Measurements from ENCODE around the gene SETD7.
"Not testable (repeated sequence)": the region's sequence is repeated elsewhere in the genome, so short reads cannot be mapped to it uniquely, and the experiment has no call there.

SETD7 gene

DNA sequence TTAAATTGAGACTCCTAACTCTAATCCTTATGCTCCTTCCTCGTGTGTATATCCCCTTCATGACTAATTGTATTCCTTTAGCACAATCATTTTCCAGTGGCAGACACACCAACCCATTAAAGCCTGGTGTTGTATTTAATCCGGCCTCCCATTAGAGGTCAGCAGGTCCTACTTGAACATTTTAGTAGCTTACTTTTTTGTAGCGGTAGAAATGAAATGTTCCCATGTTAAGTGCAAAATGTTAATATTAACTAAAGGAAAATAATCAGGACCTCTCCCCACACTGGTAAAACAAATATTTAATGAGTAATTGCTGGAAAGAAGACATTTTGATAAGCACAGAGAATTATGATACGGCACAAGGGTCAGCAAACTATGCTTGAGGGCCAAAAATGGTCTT, 98.7 kb downstream of the SETD7 start:
- peaks cover 33% of the 10 kb centered on the region for H3K4me1 ChIP-seq (ENCODE audit: insufficient read depth, low read length)
- H3K27me3 ChIP-seq (ENCODE audit: control insufficient read depth in 1 of 2, insufficient read depth in 2 of 2, low read length in 2 of 2): no peaks in the 10 kb centered on the region
- no peaks in the 10 kb centered on the region for H3K36me3 ChIP-seq (ENCODE audit: insufficient read depth, low read length)
- no peak overlapping the region for H3K4me3 ChIP-seq (ENCODE audit: low read depth in 1 of 2, low read length in 2 of 2)
- no peak overlapping the region for H3K27ac ChIP-seq (ENCODE audit: low read depth, low read length)
- H3K9me3 ChIP-seq (ENCODE audit: low read length): no peaks in the 10 kb centered on the region
- no peak overlapping the region for H3K9ac ChIP-seq (ENCODE audit: low read length)

DNA sequence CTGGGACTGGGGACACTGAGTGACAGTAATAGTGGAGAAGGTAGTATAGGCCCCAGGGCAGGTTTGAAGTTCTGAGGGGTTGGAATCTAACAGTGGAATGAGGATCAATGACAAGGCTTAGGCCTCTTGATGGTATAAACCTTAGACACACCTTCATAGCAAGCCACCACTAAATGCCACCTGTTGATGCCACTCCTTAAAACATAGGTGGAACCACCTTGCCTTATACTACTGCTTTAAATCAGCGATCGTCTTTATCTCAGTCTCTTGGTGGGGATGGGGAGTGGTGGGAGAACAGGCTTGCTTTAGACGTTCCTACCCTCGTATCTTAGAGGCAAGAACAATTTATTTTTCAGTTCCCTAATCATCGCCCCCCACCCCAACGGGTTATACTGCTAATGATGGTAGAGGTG, 100.9 kb downstream of the SETD7 start:
- peaks cover 41% of the 10 kb centered on the region for H3K4me1 ChIP-seq (ENCODE audit: insufficient read depth, low read length)

DNA sequence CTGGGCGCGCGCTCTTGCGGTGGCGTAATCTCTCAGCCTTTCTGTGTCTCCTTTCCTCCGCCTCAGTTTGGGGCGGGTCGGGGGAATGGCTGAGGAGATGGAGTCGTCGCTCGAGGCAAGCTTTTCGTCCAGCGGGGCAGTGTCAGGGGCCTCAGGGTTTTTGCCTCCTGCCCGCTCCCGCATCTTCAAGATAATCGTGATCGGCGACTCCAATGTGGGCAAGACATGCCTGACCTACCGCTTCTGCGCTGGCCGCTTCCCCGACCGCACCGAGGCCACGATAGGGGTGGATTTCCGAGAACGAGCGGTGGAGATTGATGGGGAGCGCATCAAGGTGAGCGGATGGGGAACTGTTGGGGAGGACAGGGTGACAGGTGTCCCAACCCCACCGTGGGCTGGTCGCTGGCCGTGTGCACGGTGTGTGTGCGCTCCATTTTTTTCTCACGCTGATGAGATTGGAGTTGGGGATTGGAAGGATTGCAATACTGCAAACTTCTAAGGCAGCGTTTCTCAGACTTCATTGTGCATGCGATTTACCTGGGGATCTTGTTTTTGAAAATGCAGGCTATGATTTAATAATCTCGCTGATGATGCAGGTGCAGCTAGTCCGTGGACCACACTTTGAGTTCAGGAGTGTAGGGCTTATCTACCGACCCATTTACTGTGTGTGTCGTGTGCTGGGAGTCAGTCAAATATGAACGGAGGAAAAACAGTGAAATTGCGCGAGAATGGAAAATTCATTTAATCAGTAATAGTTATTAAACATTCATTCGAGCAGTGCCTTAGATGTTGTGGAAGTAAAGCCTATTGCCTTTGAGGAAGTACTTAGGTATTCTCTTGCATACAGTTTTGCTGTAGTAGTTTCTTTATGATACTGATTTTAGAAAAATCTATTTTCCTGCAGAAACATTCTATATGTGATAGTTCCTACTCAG, 101.6 kb downstream of the SETD7 start, which contains the start of gene RAB33B:
Gene RAB33B, plus strand, starts transcription at position 11 of the 935 bp plus-strand sequence. Its CDS starts 75 bp downstream, at position 86.
- no peaks in the 10 kb centered on the region for H3K36me3 ChIP-seq (ENCODE audit: insufficient read depth, low read length)
- no peaks in the 10 kb centered on the region for H3K9me3 ChIP-seq (ENCODE audit: low read length)
- H3K27ac ChIP-seq (ENCODE audit: low read depth, low read length): peak within 1 kb of the TSS; percentile 94
- H3K9ac ChIP-seq (ENCODE audit: low read length): peak within 1 kb of the TSS; percentile 98
- no peaks in the 10 kb centered on the region for H3K27me3 ChIP-seq (ENCODE audit: control insufficient read depth in 1 of 2, insufficient read depth in 2 of 2, low read length in 2 of 2)
- H3K4me3 ChIP-seq (ENCODE audit: low read depth in 1 of 2, low read length in 2 of 2): peak within 1 kb of the TSS; percentile 70 to 99
- peaks cover 41% of the 10 kb centered on the region for H3K4me1 ChIP-seq (ENCODE audit: insufficient read depth, low read length)

More for the DNA sequence above, 100.9 kb downstream of the SETD7 start:
- no peaks in the 10 kb centered on the region for H3K36me3 ChIP-seq (ENCODE audit: insufficient read depth, low read length)
- no peaks in the 10 kb centered on the region for H3K9me3 ChIP-seq (ENCODE audit: low read length)
- H3K4me3 ChIP-seq (ENCODE audit: low read depth in 1 of 2, low read length in 2 of 2): peak overlapping the region; percentile 24 to 99
- peak overlapping the region; percentile 25 for H3K27ac ChIP-seq (ENCODE audit: low read depth, low read length)
- H3K9ac ChIP-seq (ENCODE audit: low read length): peak overlapping the region; percentile 98
- H3K27me3 ChIP-seq (ENCODE audit: control insufficient read depth in 1 of 2, insufficient read depth in 2 of 2, low read length in 2 of 2): no peaks in the 10 kb centered on the region

DNA sequence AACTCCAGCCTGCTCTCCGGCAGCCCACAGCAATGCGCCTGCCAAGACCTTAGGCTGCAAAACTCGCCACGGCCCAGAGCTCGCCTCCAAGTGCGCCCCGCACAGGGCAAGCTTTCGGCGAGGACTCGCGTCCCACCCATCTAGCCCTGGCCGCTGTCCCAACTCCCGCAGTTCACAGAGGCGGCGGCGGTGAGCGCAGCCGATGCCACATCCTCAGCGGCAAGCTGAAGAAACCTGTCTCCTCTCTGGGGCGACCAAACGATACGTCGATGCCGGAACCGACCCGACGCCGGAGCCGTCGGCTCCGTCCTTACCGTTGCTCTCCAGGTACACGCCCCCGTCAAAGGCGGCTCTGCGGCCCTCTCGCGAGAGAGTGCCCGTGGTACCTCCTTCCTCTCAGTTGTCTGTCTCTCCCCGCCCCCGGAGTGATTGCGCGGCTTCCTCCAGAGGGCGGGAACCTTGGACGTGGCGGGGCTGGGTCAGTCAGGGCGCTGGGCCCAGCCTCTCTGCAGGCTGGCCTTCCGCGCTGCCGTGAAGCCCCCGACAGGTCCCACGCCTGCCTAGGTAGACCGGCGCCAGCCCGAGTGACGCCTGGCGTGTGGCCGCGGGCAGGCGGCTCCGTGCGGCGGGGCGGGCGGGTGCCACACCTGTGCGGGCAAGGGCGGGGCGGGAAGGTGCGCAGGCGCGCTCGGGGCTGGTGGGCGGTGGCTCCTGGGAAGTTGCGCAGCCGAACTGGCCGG, 102.5 kb downstream of the SETD7 start:
- peaks cover 41% of the 10 kb centered on the region for H3K4me1 ChIP-seq (ENCODE audit: insufficient read depth, low read length)
- no peaks in the 10 kb centered on the region for H3K36me3 ChIP-seq (ENCODE audit: insufficient read depth, low read length)
- H3K9ac ChIP-seq (ENCODE audit: low read length): peak overlapping the region; percentile 98
- peak overlapping the region; percentile 94 for H3K27ac ChIP-seq (ENCODE audit: low read depth, low read length)
- no peaks in the 10 kb centered on the region for H3K9me3 ChIP-seq (ENCODE audit: low read length)
- H3K4me3 ChIP-seq (ENCODE audit: low read depth in 1 of 2, low read length in 2 of 2): peak overlapping the region; percentile 70 to 99
- H3K27me3 ChIP-seq (ENCODE audit: control insufficient read depth in 1 of 2, insufficient read depth in 2 of 2, low read length in 2 of 2): no peaks in the 10 kb centered on the region

DNA sequence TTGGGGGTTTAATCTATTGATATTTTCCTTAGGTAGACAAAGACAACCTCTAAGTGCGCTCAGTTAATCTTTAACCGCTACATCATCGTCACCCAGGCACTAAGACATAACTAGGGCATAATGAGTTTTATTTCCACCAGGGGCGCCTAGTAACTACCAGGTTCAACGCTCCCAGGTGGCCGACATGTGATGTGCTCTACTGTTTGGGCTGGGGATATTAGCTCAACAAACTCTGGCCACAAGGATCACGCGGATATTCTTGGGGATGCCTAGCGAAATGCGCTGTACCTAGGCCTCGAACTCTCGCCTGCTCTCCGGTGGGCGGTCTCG, 103.0 kb downstream of the SETD7 start:
- H3K9ac ChIP-seq (ENCODE audit: low read length): peak overlapping the region; percentile 95
- no peaks in the 10 kb centered on the region for H3K27me3 ChIP-seq (ENCODE audit: control insufficient read depth in 1 of 2, insufficient read depth in 2 of 2, low read length in 2 of 2)
- H3K9me3 ChIP-seq (ENCODE audit: low read length): no peaks in the 10 kb centered on the region
- peaks cover 41% of the 10 kb centered on the region for H3K4me1 ChIP-seq (ENCODE audit: insufficient read depth, low read length)
- H3K4me3 ChIP-seq (ENCODE audit: low read depth in 1 of 2, low read length in 2 of 2): peak overlapping the region; percentile 70 to 99
- H3K36me3 ChIP-seq (ENCODE audit: insufficient read depth, low read length): no peaks in the 10 kb centered on the region
- peak overlapping the region; percentile 94 for H3K27ac ChIP-seq (ENCODE audit: low read depth, low read length)

DNA sequence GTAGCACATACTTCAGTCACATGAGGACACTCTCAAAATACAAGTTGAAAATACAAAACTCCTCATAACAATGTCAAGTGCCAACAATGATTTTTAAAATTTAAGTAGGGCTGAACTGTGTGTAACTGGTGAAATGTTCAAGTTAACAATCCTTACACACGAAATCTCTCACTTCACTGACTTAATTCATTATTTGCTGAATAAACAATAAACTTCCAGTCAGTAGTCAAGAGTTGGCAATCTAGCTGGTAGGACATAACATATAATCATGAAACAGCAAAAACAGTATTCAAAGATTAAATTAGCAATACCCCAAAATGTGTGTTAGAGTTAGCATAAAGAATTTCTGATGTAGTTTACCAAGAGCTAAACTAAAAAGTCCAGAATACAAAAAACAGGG, 104.0 kb downstream of the SETD7 start:
- Histone ChIP-seq H3K27me3 (ENCODE audit: control insufficient read depth in 1 of 2, insufficient read depth in 2 of 2, low read length in 2 of 2) (no peaks in the 10 kb centered on the region), H3K27ac (ENCODE audit: low read depth, low read length) (no peak overlapping the region), H3K9ac (ENCODE audit: low read length) (no peak overlapping the region), H3K4me1 (ENCODE audit: insufficient read depth, low read length) (peaks cover 35% of the 10 kb centered on the region), H3K4me3 (ENCODE audit: low read depth in 1 of 2, low read length in 2 of 2) (no peak overlapping the region), H3K36me3 (ENCODE audit: insufficient read depth, low read length) (no peaks in the 10 kb centered on the region), H3K9me3 (ENCODE audit: low read length) (no peaks in the 10 kb centered on the region)

DNA sequence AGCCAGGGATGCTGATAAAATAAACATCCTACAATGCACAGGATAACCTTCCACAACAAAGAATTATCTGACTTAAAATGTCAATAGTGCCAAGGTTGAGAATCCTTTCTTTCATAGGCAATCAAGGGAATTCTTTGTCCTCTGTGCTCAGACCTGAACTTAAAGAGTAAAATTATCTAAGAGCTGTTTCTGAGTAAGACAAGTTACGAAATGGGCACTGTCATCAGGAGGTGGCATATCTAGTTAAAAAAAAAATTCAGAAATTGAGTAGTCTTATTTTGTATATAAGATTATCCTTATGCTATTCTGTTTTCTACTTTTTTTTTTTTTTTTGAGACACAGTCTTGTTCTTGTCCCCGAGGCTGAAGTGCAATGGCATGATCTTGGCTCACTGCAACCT, 105.4 kb downstream of the SETD7 start:
- H3K27me3 ChIP-seq (ENCODE audit: control insufficient read depth in 1 of 2, insufficient read depth in 2 of 2, low read length in 2 of 2): no peaks in the 10 kb centered on the region
- no peaks in the 10 kb centered on the region for H3K9me3 ChIP-seq (ENCODE audit: low read length)
- no peak overlapping the region for H3K4me3 ChIP-seq (ENCODE audit: low read depth in 1 of 2, low read length in 2 of 2)
- no peak overlapping the region for H3K27ac ChIP-seq (ENCODE audit: low read depth, low read length)
- H3K9ac ChIP-seq (ENCODE audit: low read length): no peak overlapping the region
- peaks cover 24% of the 10 kb centered on the region for H3K4me1 ChIP-seq (ENCODE audit: insufficient read depth, low read length)
- no peaks in the 10 kb centered on the region for H3K36me3 ChIP-seq (ENCODE audit: insufficient read depth, low read length)

DNA sequence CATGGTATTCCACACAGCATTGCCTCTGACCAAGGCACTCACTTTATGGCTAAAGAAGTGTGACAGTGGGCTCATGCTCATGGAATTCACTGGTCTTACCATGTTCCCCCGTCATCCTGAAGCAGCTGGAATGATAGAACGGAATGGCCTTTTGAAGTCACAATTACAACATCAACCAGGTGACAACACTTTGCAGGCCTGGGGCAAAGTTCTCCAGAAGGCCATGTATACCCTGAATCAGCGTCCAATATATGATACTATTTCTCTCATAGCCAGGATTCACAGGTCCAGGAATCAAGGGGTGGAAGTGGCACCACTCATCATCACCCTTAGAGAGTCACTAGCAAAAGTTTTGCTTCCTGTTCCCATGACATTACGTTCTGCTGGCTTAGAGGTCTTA, 108.9 kb downstream of the SETD7 start:
- not testable (repeated sequence) for H3K9me3 ChIP-seq (ENCODE audit: low read length); H3K27me3 ChIP-seq (ENCODE audit: control insufficient read depth in 1 of 2, insufficient read depth in 2 of 2, low read length in 2 of 2); H3K9ac ChIP-seq (ENCODE audit: low read length); H3K36me3 ChIP-seq (ENCODE audit: insufficient read depth, low read length); H3K27ac ChIP-seq (ENCODE audit: low read depth, low read length); H3K4me1 ChIP-seq (ENCODE audit: insufficient read depth, low read length); H3K4me3 ChIP-seq (ENCODE audit: low read depth in 1 of 2, low read length in 2 of 2)

Measured in muscle layer of colon (tissue), 2 donors.